ENCODE data around the gene TDRD15.
"Not testable (repeated sequence)": the region's sequence is repeated elsewhere in the genome, so short reads cannot be mapped to it uniquely, and the experiment has no call there.

TDRD15 gene

DNA sequence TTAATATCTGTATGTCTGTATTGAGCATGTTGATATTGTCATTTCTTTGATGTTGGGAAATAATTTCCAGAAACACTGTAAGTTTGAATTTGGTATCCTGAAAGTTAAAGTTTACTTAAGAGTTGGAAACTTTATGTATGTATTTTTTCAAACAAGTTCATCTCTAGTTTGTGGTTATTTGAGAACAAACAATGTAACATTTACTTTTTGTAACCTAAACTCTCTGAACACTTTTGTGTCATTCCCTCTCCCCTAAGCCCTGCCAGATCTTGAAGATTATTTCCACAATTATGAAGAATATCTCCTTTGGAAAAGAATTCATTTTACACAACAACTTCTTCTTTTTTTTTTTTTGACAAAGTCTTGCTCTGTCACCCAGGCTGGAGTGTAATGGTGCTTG is 24.9 kb downstream of the TDRD15 start:
- DNase-seq, result no peak

DNA sequence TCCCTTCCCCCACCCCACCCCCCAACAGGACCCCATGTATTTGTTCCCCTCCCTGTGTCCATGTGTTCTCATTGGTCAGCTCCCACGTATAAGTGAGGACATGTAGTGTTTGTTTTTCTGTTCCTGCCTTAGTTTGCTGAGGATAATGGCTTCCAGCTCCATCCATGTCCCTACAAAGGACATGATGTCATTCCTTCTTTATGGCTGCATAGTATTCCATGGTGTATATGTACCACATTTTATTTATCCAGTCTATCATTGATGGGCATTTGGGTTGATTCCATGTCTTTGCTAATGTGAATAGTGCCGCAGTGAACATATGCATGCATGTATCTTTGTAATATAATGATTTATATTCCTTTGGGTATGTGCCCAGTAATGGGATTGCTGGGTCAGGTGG is 27.5 kb downstream of the TDRD15 start:
- not testable (repeated sequence) for DNase-seq

DNA sequence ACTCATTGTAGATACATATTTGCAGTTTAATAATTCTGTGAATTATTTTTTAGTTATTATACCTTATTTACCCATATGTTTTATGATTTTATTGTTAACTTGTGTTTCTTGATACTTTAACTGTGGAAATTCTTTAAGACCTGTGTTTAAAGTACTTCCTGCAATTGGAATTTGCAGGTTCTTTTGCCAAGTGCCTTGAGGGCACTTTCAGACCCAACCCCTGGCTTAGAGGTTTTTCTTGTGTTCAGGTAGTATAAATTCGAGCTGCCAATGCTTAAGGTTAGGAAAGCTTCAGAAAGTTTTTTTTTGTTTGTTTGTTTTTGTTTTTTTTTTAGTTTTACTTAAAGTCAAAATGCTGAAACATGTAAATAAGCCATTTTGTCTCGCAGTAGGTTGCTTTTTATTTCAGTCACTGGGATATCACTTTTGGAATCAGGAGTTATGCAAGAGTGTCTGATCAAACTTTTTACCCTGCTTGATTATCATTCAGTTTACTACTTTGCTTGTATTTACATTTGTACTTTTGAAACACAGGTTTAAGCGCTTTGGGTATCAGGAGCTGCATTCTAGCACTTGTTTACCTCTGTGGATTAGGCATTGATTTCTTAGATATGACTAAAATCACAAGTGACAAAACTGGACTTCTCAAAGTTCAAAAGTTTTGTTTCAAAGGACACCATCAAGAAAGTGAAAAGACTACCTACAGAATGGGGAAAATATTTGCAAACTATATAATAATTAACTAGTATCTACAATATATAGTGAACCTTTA is 31.8 kb downstream of the TDRD15 start:
- DNase-seq, result no peak

DNA sequence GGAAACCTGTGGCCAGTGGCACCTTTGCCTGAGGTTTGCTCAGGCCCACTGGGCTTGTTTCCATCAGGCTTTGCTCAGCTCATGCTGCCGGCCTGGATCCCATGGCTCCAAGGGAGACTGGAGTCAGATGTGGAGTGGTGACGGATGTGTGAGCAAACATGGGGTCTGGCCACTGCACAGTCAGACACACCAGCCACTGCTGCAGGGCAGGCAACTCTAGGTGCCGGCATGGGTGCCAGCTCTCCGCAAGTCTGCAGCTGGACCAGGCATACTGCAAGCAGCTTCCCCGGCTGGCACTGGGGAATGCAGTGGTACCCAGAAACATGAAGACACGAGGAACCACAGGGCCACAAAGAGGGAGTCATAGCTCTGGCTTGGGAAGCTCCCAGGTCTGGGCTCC is 37.4 kb downstream of the TDRD15 start:
- no peak for DNase-seq

DNA sequence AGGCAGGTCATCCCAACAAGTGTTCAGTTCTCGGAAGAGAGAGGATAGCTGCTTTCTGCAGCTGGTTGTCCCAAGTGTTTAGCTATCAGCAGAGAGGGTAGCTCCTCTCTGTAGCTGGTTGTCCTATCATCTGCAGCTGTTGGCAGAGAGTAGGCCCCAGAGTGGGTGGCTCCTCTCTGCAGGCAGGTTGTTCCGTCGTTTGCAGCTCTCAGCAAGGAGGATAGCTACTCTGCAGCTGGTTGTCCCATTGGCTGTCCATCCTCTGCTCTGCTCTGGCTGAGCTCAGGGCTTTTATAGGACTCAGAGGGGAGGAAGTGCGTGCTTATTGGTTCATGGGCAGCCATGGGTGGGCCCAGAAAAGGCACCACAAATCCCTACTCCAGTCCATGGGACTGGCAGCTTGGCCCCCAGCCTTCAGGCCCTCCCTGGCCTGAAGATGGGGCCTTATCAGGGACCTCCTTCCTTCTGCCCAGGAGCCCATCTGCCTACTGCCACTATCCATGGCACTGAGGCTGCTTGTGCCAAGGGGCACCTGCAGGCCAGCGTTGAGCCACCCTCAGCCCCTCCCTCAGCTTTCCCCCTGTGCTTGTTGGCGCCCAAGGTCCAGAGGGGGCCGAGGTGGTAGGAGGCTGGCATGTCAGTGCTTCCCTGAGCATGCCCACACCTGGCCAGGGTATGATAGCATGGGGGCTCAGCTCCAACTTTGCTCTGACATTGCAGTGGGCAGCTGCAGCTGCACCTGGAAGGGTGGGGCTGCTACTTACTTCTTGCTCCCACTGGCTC is 38.3 kb downstream of the TDRD15 start:
- no peak for DNase-seq

DNA sequence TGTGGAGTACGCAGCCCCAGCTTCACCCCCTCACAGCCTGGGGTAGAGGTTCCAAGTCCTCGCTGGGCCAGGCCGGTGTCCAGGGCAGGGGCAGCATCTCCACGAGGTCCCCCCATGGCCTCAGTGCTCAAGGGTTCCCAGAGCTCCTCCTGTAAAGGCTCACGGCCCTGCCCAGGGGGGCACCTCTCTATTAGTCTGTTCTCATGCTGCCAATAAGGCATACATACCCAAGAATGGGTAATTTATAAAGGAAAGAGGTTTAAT is 38.8 kb downstream of the TDRD15 start:
- no peak for DNase-seq

DNA sequence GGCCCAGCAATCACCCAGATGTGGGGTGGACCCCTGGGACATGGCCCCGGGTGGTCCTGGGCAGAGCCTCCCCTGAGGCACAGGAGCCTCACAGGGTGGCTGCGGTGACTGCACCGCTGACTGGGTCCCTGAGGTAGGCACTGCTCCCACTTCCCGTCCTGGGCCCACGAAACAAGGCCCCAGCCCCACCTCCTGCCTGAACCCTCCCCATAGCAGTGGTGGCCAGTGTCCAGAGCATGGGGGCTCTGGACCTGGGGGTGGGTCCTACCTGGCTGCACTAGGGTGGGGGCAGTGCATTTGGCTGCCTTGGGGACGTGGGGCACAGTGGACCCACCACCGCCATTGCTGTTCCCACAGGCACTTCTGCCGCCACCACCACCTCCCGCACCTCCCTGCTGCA is 39.4 kb downstream of the TDRD15 start:
- DNase-seq, result no peak

DNA sequence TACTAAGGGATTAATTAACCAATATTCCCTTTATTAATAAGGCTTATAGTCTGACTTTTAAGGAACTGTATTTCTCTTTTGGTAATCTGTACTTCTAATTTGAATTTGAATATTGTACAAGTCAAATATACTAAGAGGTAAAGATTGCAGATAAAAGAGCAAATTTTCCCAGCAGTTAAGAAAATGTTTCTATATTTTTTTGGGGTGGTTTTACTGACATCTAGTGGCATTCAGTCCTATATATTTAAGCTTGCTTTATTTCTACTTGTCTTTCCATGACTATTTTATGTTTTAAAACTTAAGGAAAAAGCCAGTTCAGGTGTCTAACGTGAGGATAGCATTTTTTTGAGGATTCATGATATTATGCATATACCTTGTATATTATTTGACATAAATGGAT is 41.6 kb downstream of the TDRD15 start:
- DNase-seq, result no peak

DNA sequence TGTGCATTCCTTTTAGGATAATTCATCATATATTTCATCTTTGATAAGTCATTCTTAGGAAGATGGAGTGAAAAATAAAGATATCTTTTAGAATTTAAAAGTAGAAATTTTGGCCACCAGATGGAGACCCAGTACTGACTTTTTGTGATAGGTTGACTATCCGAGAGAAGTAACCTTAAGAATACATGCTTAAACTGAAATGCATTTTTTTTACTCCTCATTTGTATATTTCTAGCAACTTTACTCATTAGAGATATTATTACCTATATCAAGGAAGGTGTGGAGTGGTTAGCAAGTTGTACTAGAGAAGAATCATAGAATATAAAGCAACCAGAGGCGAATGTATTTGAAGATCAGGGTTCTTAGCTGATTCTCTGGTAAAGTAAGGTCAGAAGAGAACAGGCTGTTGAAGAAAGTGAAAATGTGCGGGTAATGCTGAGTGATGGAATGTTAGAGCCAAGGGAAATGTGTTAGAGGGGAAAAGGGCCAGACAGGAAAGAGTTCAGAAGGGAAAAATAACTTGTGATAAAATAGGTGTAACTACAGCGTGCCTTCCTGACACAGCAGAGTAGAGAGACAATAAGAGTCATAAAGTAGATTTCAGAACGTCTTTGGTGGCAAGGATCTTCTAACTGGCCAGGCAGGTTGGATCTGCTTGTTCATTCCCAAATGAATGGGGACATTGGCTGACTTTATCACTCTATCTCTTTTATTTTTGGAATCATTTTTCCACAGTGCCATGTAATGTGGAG is 52.3 kb downstream of the TDRD15 start:
- no peak for DNase-seq

DNA sequence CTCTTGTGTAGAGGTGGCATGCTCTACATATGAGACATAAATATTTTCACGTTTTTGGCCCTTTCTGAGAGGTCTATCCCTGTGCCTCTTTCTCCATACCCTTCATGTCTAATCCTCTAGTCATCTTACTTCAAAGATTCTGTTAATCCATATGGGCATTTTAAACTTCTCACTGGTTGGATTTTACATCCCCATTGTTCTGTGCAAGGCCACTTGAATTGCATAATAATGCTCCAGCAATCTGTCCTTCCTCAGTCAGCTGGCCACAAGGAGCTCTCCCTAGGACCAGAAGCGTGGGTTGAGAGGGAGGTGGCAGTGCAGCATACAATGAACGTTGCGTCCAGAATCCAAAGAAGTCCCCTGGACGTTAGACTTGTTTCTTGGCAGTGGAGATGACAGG is 58.2 kb downstream of the TDRD15 start:
- no peak for DNase-seq

DNA sequence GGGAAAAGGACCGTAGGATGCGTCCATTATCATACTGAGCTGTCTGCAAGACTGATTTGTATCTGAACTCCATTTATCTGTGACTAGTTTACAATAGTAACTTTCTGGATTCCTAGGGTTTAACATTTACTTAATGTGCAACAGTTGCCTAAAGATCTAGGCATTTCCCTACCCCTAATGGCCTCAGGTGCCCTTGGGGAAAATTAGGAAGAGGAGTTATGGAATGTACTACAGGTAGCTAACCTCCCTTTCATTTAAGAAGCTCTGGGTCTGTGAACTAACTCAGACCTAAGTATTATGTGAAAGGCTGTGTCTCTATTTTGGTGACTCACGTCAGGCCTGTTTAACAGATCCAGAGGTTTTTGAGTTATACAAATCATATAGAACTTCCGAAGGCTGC is 59.5 kb downstream of the TDRD15 start:
- DNase-seq, result no peak

DNA sequence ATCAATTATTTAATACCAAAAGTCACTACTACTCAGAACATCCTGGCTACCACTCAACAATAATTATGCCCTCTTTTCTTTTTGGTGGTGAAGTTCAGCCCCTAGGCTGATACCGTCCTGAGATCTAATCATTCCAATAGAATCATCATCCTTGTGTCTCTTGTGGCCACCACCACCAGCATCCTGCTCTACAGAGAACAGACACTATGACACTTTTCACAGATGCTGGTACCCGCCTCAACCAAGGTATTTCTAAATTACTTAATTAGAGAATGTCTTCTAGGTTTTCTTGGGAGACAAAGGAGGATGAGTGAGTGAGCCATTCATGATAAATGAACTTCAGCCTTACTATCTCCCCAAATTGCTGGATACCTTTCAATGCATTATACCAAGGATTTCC is 60.0 kb downstream of the TDRD15 start:
- no peak for DNase-seq

DNA sequence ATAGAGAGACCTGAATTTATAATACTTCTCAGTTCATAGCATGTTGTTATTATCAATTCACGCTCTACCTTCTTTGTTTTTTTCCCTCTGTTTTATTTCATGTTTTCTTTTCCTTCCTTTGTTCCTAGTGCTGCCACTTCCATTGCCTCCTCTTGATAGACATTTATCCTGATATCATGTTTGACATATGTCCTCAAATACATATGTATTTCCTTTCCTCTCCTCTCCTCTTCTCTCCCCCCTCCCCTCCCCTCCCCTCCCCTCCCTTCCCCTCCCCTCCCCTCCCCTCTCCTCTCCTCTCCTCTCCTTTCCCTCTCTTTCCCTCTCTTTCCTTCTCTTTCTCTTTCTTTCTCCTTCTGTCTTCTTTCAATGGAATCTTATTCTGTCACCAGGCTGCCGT is 67.8 kb downstream of the TDRD15 start:
- DNase-seq, result no peak

All from activated CD4-positive, alpha-beta T cell treated with anti-CD3 and anti-CD28 coated beads for 48 hours (primary cell).